OCI-LY7 (cell line): Measurements from ENCODE around the gene PKN2. TPM values are rescaled to one million over a fixed set of nuclear protein-coding genes. Genes with fewer than 3 reads are reported as not detected.

Source experiments
- BruUV-seq: library from RNA; stranded (reverse); fragments of 400-500 nt; replicated peaks from 2 replicates; lab custom pipeline; 2021; lab: Mats Ljungman, UMichigan
- CTCF ChIA-PET: fragments of 300-600 bp; sonication (Branson Sonifier 250); formaldehyde crosslinking; loops from one replicate; lab custom pipeline; 2022; ENCODE audit warnings: antibody characterized with exemption; ENCODE audit not compliant: unreplicated experiment; lab: Charles Lee
- POLR2A ChIA-PET: fragments of 300-600 bp; sonication (Branson Sonifier 250); formaldehyde crosslinking; loops from one replicate; lab custom pipeline; 2022; ENCODE audit warnings: antibody characterized with exemption; lab: Charles Lee
- DNase-seq: peaks from one replicate; pipeline ENCODE4 v3.0.0-alpha.2; 2015; ENCODE audit warnings: low spot score
- H2AFZ ChIP-seq: fragments of 200-600 bp; sonication (generic), shearing (Covaris generic); 2 replicates; pipeline ENCODE4 v1.6.1; 2014; ENCODE audit warnings: mild to moderate bottlenecking, antibody characterized with exemption, low read length, moderate library complexity
- H3K27ac ChIP-seq: fragments of 200-600 bp; sonication (generic); 2 replicates; pipeline ENCODE4 v1.5.1; 2014; ENCODE audit warnings: mixed run types, low read depth, mild to moderate bottlenecking, moderate library complexity, low read length, inconsistent platforms; ENCODE audit not compliant: poor library complexity, severe bottlenecking
- H3K36me3 ChIP-seq: fragments of 200-600 bp; sonication (generic); 2 replicates; pipeline ENCODE4 v1.6.1; 2014; ENCODE audit warnings: mild to moderate bottlenecking, antibody characterized with exemption, low read length, moderate library complexity, mixed read lengths; ENCODE audit not compliant: insufficient read depth
- H3K4me1 ChIP-seq: fragments of 200-600 bp; sonication (generic); 2 replicates; pipeline ENCODE4 v1.5.1; 2014; ENCODE audit warnings: mild to moderate bottlenecking, low read length; ENCODE audit not compliant: insufficient read depth, poor library complexity, severe bottlenecking
- H3K4me2 ChIP-seq: fragments of 200-600 bp; sonication (generic); 2 replicates; pipeline ENCODE4 v1.6.1; 2014; ENCODE audit warnings: mild to moderate bottlenecking, low read length
- H3K4me3 ChIP-seq: fragments of 200-600 bp; sonication (generic); 2 replicates; pipeline ENCODE4 v1.5.1; 2014; ENCODE audit warnings: mild to moderate bottlenecking, low read depth, low read length; ENCODE audit not compliant: poor library complexity, severe bottlenecking
- H3K79me2 ChIP-seq: fragments of 200-600 bp; sonication (generic); 2 replicates; pipeline ENCODE4 v1.6.1; 2016; ENCODE audit warnings: low read depth, mild to moderate bottlenecking, low read length, moderate library complexity, mixed read lengths; ENCODE audit not compliant: insufficient read depth
- H3K9me2 ChIP-seq: fragments of 200-600 bp; sonication (generic); 2 replicates; pipeline ENCODE4 v1.6.1; 2016; ENCODE audit warnings: mild to moderate bottlenecking, low read length, mixed read lengths; ENCODE audit not compliant: insufficient read depth
- H3K9me3 ChIP-seq: fragments of 200-600 bp; sonication (generic); 2 replicates; pipeline ENCODE4 v1.6.1; 2014; ENCODE audit warnings: mild to moderate bottlenecking, mixed run types, low read length, mixed read lengths
- H4K20me1 ChIP-seq: fragments of 200-600 bp; sonication (generic); 2 replicates; pipeline ENCODE4 v1.6.1; 2014; ENCODE audit warnings: mild to moderate bottlenecking, antibody characterized with exemption, low read length, moderate library complexity, mixed read lengths; ENCODE audit not compliant: insufficient read depth
- CTCF ChIP-seq: fragments of 200-600 bp; sonication (generic); conservative IDR thresholded peaks from 2 replicates; pipeline ENCODE4 v1.5.1; 2014; ENCODE audit warnings: mild to moderate bottlenecking, antibody characterized with exemption, low read length, moderate library complexity, mixed read lengths
- EZH2phosphoT487 ChIP-seq: fragments of 200-600 bp; sonication (generic); IDR thresholded peaks from 2 replicates; pipeline ENCODE4 v1.6.1; 2018; ENCODE audit warnings: low read depth, borderline replicate concordance, mild to moderate bottlenecking, mixed run types, antibody characterized with exemption, low read length, moderate library complexity, mixed read lengths
- intact Hi-C: fragments of 100-400 bp; cut with micrococcal nuclease; formaldehyde crosslinking; loops from one replicate; pipeline ENCODE4 v1.10.0; 2022; ENCODE audit not compliant: unreplicated experiment
- total RNA-seq, 2 experiments: library from RNA; depleted of rRNA in 1 of 2; stranded (reverse); fragments of >200 nt in 1 of 2; shearing (Covaris generic) in 1 of 2; gene quantifications; 2 replicates each; pipeline ENCODE4 v1.2.3, GENCODE V29; 2014 to 2022

PKN2 gene
- total RNA-seq, 2 experiments from 2014 or later: 22.3 to 28.2 TPM

- CTCF ChIA-PET: no interaction called here
- TF ChIP-seq CTCF: no peak
- TF ChIP-seq EZH2phosphoT487: no peak
Measured at GRCh38 chr1:88726697-88727096, 42.6 kb downstream of the PKN2 start.

GRCh38 chr1:88727205-88727604, 43.1 kb downstream of the PKN2 start:
- no TSS peak for BruUV-seq
- intact Hi-C loops: no loop called here
- no peaks in the 10 kb centered on the region for H3K9me3 ChIP-seq
- H3K27ac ChIP-seq: no peak overlapping the region
- DNase-seq: no peak
- peaks cover 63% of the 10 kb centered on the region; the same call in 1 of the 2 replicates for H3K79me2 ChIP-seq
- TF ChIP-seq EZH2phosphoT487 (no peak), CTCF (no peak)
- ChIA-PET CTCF (no interaction called here), POLR2A (interaction anchor here (0.7 kb wide), 1 partner anchor 52 kb away, joined by 3 read pairs; no protein-coding TSS in a partner anchor)
- H3K36me3 ChIP-seq: peaks cover 8% of the 10 kb centered on the region
- H3K4me3 ChIP-seq: no peak overlapping the region
- H3K4me1 ChIP-seq: no peaks in the 10 kb centered on the region
- no peaks in the 10 kb centered on the region for H3K9me2 ChIP-seq
- H3K4me2 ChIP-seq: no peak overlapping the region
- 0 out of 2 replicates have a peak, but pooled peaks cover 8% of the 10 kb centered on the region for H4K20me1 ChIP-seq
- H2AFZ ChIP-seq: no peak overlapping the region

More at GRCh38 chr1:88726697-88727096, 42.6 kb downstream of the PKN2 start:
- BruUV-seq: no TSS peak
- Histone ChIP-seq H3K4me2 (no peak overlapping the region), H2AFZ (no peak overlapping the region), H4K20me1 (0 out of 2 replicates have a peak, but pooled peaks cover 8% of the 10 kb centered on the region), H3K9me2 (no peaks in the 10 kb centered on the region), H3K9me3 (no peaks in the 10 kb centered on the region), H3K36me3 (peaks cover 8% of the 10 kb centered on the region), H3K79me2 (peaks cover 67% of the 10 kb centered on the region; the same call in 1 of the 2 replicates), H3K4me3 (no peak overlapping the region), H3K4me1 (no peaks in the 10 kb centered on the region), H3K27ac (no peak overlapping the region)
- POLR2A ChIA-PET: no interaction called here
- intact Hi-C loops: no loop called here
- DNase-seq: no peak

- H3K79me2 ChIP-seq: peaks cover 71% of the 10 kb centered on the region
- H2AFZ ChIP-seq: no peak overlapping the region
- intact Hi-C loops: no loop called here
- BruUV-seq: no TSS peak
- CTCF ChIA-PET: no interaction called here
- H3K4me3 ChIP-seq: no peak overlapping the region
- H3K9me2 ChIP-seq: no peaks in the 10 kb centered on the region
- POLR2A ChIA-PET: interaction anchor here (0.6 to 0.8 kb wide), 2 partner anchors 16 to 131 kb away, joined by 3 read pairs; no protein-coding TSS in a partner anchor
- no peak for DNase-seq
- TF ChIP-seq CTCF (no peak), EZH2phosphoT487 (no peak)
- H3K27ac ChIP-seq: no peak overlapping the region
- H3K4me2 ChIP-seq: no peak overlapping the region
- no peaks in the 10 kb centered on the region for H3K4me1 ChIP-seq
- peaks cover 14% of the 10 kb centered on the region for H3K36me3 ChIP-seq
- H4K20me1 ChIP-seq: 0 out of 2 replicates have a peak, but pooled peaks cover 8% of the 10 kb centered on the region
- H3K9me3 ChIP-seq: peaks cover 11% of the 10 kb centered on the region; the same call in 1 of the 2 replicates
Measured at GRCh38 chr1:88729297-88729696, 45.2 kb downstream of the PKN2 start.
